ENCODE results near the gene ZNF784.

The ZNF784 gene

GRCh38 chr19:55656552-55656951 is 32.2 kb upstream of the ZNF784 start:
- DNase-seq (ENCODE audit: low spot score), result no peak

GRCh38 chr19:55655648-55656040 is 31.3 kb upstream of the ZNF784 start:
- no peak for DNase-seq (ENCODE audit: low spot score)

- DNase-seq (ENCODE audit: low spot score), result peak; percentile 96
These were observed 30.7 kb upstream of the ZNF784 start, which contains the start of gene U2AF2 for GRCh38 chr19:55654868-55655647. Gene U2AF2, plus strand, starts transcription at chr19:55655035. Its CDS starts 70 bp downstream, at chr19:55655105.

GRCh38 chr19:55654323-55654867 is 30.0 kb upstream of the ZNF784 start:
- peak; percentile 100 for DNase-seq (ENCODE audit: low spot score)

- peak; percentile 99 for DNase-seq (ENCODE audit: low spot score)
These were observed 29.4 kb upstream of the ZNF784 start for GRCh38 chr19:55653651-55654322.

GRCh38 chr19:55652311-55653128 is 28.2 kb upstream of the ZNF784 start:
- no peak for DNase-seq (ENCODE audit: low spot score)

GRCh38 chr19:55651236-55651635 is 26.9 kb upstream of the ZNF784 start:
- no peak for DNase-seq (ENCODE audit: low spot score)

- no peak for DNase-seq (ENCODE audit: low spot score)
These were observed 26.4 kb upstream of the ZNF784 start for GRCh38 chr19:55650602-55651230.

- DNase-seq (ENCODE audit: low spot score), result no peak
These were observed 25.8 kb upstream of the ZNF784 start for GRCh38 chr19:55650126-55650557.

- no peak for DNase-seq (ENCODE audit: low spot score)
These were observed 25.1 kb upstream of the ZNF784 start for GRCh38 chr19:55649268-55650125.

GRCh38 chr19:55648585-55649267 is 24.4 kb upstream of the ZNF784 start:
- DNase-seq (ENCODE audit: low spot score), result no peak

GRCh38 chr19:55647732-55648584 is 23.6 kb upstream of the ZNF784 start, which contains the start of gene CCDC106:
Gene CCDC106, plus strand, starts transcription at chr19:55648212. Its CDS starts 835 bp downstream, at chr19:55649047.
- DNase-seq (ENCODE audit: low spot score), result no peak

GRCh38 chr19:55646889-55647731 is 22.7 kb upstream of the ZNF784 start:
- no peak for DNase-seq (ENCODE audit: low spot score)

GRCh38 chr19:55645512-55645881 is 21.1 kb upstream of the ZNF784 start:
- DNase-seq (ENCODE audit: low spot score), result no peak

GRCh38 chr19:55644842-55645511 is 20.6 kb upstream of the ZNF784 start:
- no peak for DNase-seq (ENCODE audit: low spot score)

- no peak for DNase-seq (ENCODE audit: low spot score)
These were observed 19.9 kb upstream of the ZNF784 start for GRCh38 chr19:55644191-55644833.

GRCh38 chr19:55643887-55644176 is 19.5 kb upstream of the ZNF784 start:
- DNase-seq (ENCODE audit: low spot score), result no peak

All from SW480 (cell line).